Lung (tissue), 12 donors: Measurements from ENCODE around the gene PANX2. TPM values are rescaled to one million over a fixed set of nuclear protein-coding genes. Genes with fewer than 3 reads are reported as not detected.

ENCODE experiments used
- ATAC-seq: fragments of 200-7000 bp; cut with Tn5 transposase; one replicate; pipeline ENCODE4 v1.9.1; 2020; ENCODE audit warnings: moderate number of reproducible peaks; ENCODE audit not compliant: insufficient read depth, low FRiP score
- DNase-seq, 3 donors: peaks; one replicate each; pipeline ENCODE4 v3.0.0-alpha.2; 2013 to 2017
- H3K27ac ChIP-seq, 2 donors: one replicate each; pipeline ENCODE4 v1.5.1; 2013; ENCODE audit warnings: mild to moderate bottlenecking in 2 of 2, moderate library complexity in 2 of 2, control low read depth in 1 of 2, inconsistent platforms in 1 of 2, low read depth in 1 of 2, low read length in 1 of 2
- H3K27me3 ChIP-seq, 3 donors: one replicate each; pipeline ENCODE4 v1.5.1; 2013; ENCODE audit warnings: low read length in 2 of 3; ENCODE audit not compliant: control insufficient read depth in 3 of 3, insufficient read depth in 3 of 3
- H3K36me3 ChIP-seq, 4 donors: one replicate each; pipeline ENCODE4 v1.5.1; 2013; ENCODE audit warnings: low read length in 4 of 4, mild to moderate bottlenecking in 1 of 4, moderate library complexity in 1 of 4; ENCODE audit not compliant: control insufficient read depth in 4 of 4, insufficient read depth in 4 of 4
- H3K4me1 ChIP-seq, 5 donors: one replicate each; pipeline ENCODE4 v1.5.1; 2013; ENCODE audit warnings: low read length in 5 of 5, mild to moderate bottlenecking in 2 of 5, moderate library complexity in 1 of 5; ENCODE audit not compliant: control insufficient read depth in 5 of 5, insufficient read depth in 5 of 5
- H3K4me3 ChIP-seq: one replicate; pipeline ENCODE4 v1.5.1; 2013; ENCODE audit warnings: mild to moderate bottlenecking, control low read depth, moderate library complexity
- H3K9ac ChIP-seq, 2 donors: one replicate each; pipeline ENCODE4 v1.5.1; 2013; ENCODE audit warnings: low read length in 2 of 2, control low read depth in 1 of 2; ENCODE audit not compliant: insufficient read depth in 1 of 2
- H3K9me3 ChIP-seq, 4 donors: one replicate each; pipeline ENCODE4 v1.5.1; 2013; ENCODE audit warnings: low read length in 3 of 4, mild to moderate bottlenecking in 1 of 4, moderate library complexity in 1 of 4; ENCODE audit not compliant: control insufficient read depth in 4 of 4, insufficient read depth in 3 of 4
- whole genome bisulfite sequencing, 2 donors: extraction: QIAGEN DNeasy Blood & Tissue Kit; methylation state at CpG; one replicate each; pipeline ENCODE4 v1.1.7; 2013; 5-methylcytosine and 5-hydroxymethylcytosine counted together
- polyA plus RNA-seq, 2 donors: library from polyadenylated mRNA; stranded (reverse); fragments of 200-250 nt; gene quantifications; one replicate each; pipeline ENCODE4 v1.2.1, GENCODE V29; 2013
- total RNA-seq, 2 donors: library from RNA; depleted of rRNA in 1 of 2; stranded (reverse); fragments of >200 nt in 1 of 2; gene quantifications; one replicate each; pipeline ENCODE4 v1.2.1, GENCODE V29; 2014 to 2021
- TF ChIP-seq, protein P1 (sequence below): IDR thresholded peaks from 2 replicates; pipeline ENCODE4 v1.5.1; 2012; ENCODE audit warnings: mild to moderate bottlenecking; ENCODE audit errors: control extremely low read depth, extremely low read depth
- donor health status: control.
- donor health status: control.
- donor health status: Bipolar disorder and iron deficiency.
- donor health status: healthy.
- donor health status: DM: yes; HTN: yes; CAD: no.

PANX2 gene
- total and polyA plus RNA-seq, 4 donors = 1.00 to 3.9 (median 2.6) TPM

DNA sequence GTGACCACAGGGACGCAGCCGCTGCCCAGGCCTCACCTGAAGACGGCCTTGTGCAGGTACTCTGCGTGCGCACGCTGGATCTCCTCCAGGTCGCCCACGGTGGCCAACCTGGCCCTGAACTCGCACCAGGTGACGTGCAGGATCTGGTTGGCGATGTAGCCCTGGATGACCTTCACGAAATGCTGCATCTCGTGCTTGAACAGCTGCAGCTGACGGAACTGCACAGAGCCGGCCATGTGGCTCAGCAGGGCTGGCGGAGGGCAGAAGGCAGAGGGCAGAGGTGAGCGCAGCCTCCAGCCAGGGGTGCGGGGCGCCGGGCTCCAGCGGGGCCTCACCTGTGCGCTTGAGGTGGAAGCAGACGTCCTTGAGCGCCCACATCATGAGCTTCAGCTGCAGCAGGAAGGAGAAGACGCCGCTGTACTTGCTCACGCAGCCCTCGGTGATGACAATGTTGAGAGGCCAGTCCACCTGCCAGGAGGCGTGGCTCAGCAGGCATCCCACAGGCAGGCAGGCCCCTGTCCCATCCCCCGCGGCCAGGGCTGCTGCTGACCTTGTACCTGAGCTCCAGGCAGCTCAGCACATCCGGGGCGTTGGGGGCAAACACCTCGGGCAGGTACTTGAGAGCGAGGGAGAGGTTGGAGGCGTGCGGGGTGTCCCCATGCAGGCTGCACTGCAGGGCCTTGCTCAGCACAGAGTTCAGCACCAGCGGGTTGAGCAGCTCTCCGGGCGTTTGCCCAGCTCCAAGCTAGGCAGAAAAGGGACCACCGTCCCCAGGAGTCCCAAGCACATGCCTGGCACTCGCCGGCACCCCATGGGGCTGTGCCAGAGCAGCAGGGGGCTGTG, 47.8 kb downstream of the PANX2 start:
- no peak for ATAC-seq
- no peaks in the 10 kb centered on the region for H3K9me3 ChIP-seq
- H3K27ac ChIP-seq = no peak overlapping the region
- no peaks in the 10 kb centered on the region for H3K27me3 ChIP-seq
- 90 to 92% methylated on average over 42 to 43 of the region's 43 CpGs for WGBS, 2 donors
- H3K4me1 ChIP-seq = peaks cover 0 to 3% (median 0%) of the 10 kb centered on the region in 5 donors
- H3K4me3 ChIP-seq = no peak overlapping the region
- DNase-seq = no peak
- TF ChIP-seq, protein P1, sequence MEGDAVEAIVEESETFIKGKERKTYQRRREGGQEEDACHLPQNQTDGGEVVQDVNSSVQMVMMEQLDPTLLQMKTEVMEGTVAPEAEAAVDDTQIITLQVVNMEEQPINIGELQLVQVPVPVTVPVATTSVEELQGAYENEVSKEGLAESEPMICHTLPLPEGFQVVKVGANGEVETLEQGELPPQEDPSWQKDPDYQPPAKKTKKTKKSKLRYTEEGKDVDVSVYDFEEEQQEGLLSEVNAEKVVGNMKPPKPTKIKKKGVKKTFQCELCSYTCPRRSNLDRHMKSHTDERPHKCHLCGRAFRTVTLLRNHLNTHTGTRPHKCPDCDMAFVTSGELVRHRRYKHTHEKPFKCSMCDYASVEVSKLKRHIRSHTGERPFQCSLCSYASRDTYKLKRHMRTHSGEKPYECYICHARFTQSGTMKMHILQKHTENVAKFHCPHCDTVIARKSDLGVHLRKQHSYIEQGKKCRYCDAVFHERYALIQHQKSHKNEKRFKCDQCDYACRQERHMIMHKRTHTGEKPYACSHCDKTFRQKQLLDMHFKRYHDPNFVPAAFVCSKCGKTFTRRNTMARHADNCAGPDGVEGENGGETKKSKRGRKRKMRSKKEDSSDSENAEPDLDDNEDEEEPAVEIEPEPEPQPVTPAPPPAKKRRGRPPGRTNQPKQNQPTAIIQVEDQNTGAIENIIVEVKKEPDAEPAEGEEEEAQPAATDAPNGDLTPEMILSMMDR = no peak
- no peak overlapping the region for H3K9ac ChIP-seq
- peaks cover 14 to 80% (median 38%) of the 10 kb centered on the region in 4 donors for H3K36me3 ChIP-seq

GRCh38 chr22:50218996-50219727, 48.6 kb downstream of the PANX2 start:
- ATAC-seq (peak; percentile 70), DNase-seq (peak; percentile 72 to 84 (median 82))
- no peak overlapping the region for H3K4me3 ChIP-seq
- no peak overlapping the region for H3K9ac ChIP-seq
- H3K4me1 ChIP-seq = peaks cover 0 to 3% (median 0%) of the 10 kb centered on the region in 5 donors
- TF ChIP-seq, protein P1 = no peak
- H3K36me3 ChIP-seq = peaks cover 16 to 82% (median 38%) of the 10 kb centered on the region in 4 donors
- H3K9me3 ChIP-seq = no peaks in the 10 kb centered on the region
- WGBS, 2 donors = 67 to 70% methylated on average over 42 of the region's 42 CpGs
- H3K27ac ChIP-seq = no peak overlapping the region
- H3K27me3 ChIP-seq = no peaks in the 10 kb centered on the region

DNA sequence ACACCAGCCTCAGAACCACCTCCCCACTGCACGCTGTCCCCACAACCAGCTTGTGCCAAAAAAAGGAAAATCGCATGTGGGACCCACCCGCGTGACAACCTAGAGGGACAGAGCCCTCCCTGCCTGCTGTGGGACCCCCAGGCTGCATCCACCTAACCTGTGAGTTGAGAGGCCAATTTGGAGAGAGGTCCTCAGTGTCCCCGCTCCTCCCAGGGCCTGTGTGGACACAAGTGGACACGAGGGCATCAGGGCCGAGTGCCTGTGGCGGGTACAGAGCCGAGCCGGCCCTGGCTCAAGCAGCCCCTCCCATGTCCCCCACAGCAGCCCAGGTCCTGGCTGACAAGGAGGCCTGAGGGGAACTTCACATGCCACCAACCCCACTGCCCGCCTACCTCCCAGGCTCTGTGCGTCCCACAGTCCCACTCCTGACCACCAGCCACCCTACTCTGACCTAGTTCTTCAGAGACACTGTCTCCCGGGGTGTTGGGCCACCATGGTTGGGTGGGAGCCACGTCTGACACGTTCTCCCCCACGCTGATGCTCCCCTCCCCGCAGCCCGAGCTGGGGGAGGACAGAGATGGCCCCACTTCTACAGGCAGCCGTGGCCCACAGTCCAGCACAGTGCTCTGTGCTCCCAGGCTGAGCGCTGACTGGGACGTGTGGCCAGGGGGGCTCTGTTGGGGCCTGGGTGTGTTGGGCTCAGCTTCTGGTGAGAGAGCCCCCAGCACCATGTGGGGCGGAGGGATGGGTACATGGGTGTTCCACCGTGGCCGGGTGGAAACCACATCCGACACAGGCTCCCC, 49.5 kb downstream of the PANX2 start:
- TF ChIP-seq, protein P1 = no peak
- DNase-seq (no peak), ATAC-seq (no peak)
- no peak overlapping the region for H3K9ac ChIP-seq
- no peaks in the 10 kb centered on the region for H3K9me3 ChIP-seq
- no peak overlapping the region for H3K4me3 ChIP-seq
- no peaks in the 10 kb centered on the region for H3K27me3 ChIP-seq
- 91% methylated on average over 25 of the region's 25 CpGs for WGBS, 2 donors
- peaks cover 0 to 3% (median 0%) of the 10 kb centered on the region in 5 donors for H3K4me1 ChIP-seq
- H3K36me3 ChIP-seq = peaks cover 18 to 88% (median 35%) of the 10 kb centered on the region in 4 donors
- no peak overlapping the region for H3K27ac ChIP-seq
